HG03565 (cell line): ENCODE data around the gene PCSK6.

Source experiments
- ATAC-seq: cut with Tn5 transposase; IDR thresholded peaks from one replicate; pipeline ENCODE4 v1.9.1; 2021; ENCODE audit warnings: mild to moderate bottlenecking, moderate library complexity; ENCODE audit not compliant: unreplicated experiment

The PCSK6 gene

GRCh38 chr15:101499863-101500713 is 10.6 kb upstream of the PCSK6 start:
- ATAC-seq, result no peak

GRCh38 chr15:101498717-101499480 is 9.4 kb upstream of the PCSK6 start:
- no peak for ATAC-seq

GRCh38 chr15:101498076-101498716 is 8.7 kb upstream of the PCSK6 start:
- no peak for ATAC-seq

- ATAC-seq, result no peak
Measured at GRCh38 chr15:101497484-101498034, 8.1 kb upstream of the PCSK6 start.

GRCh38 chr15:101497017-101497416 is 7.5 kb upstream of the PCSK6 start:
- ATAC-seq, result no peak

- ATAC-seq, result no peak
Measured at GRCh38 chr15:101496198-101496986, 6.9 kb upstream of the PCSK6 start.

GRCh38 chr15:101495334-101496197 is 6.1 kb upstream of the PCSK6 start:
- no peak for ATAC-seq

GRCh38 chr15:101494251-101494796 is 4.8 kb upstream of the PCSK6 start:
- ATAC-seq, result no peak

- ATAC-seq, result no peak
Measured at GRCh38 chr15:101492766-101493692, 3.5 kb upstream of the PCSK6 start.

- ATAC-seq, result no peak
Measured at GRCh38 chr15:101491734-101492640, 2.5 kb upstream of the PCSK6 start.

- no peak for ATAC-seq
Measured at GRCh38 chr15:101490922-101491733, 1.6 kb upstream of the PCSK6 start.

GRCh38 chr15:101490408-101490891 is 943 bp upstream of the PCSK6 start:
- ATAC-seq, result no peak

GRCh38 chr15:101489237-101489598 is 289 bp downstream of the PCSK6 start:
- no peak for ATAC-seq

GRCh38 chr15:101488300-101489164 is 975 bp downstream of the PCSK6 start:
- ATAC-seq, result no peak

- no peak for ATAC-seq
Measured at GRCh38 chr15:101486696-101487459, 2.6 kb downstream of the PCSK6 start.
